Measurements from ENCODE around the gene TMEM212.

GRCh38 chr3:171832989-171833388 is 10.2 kb upstream of the TMEM212 start:
- TF ChIP-seq CTCF (conservative IDR thresholded peaks at IDR 0.05) = no peak
- TF ChIP-seq EZH2 (IDR thresholded peaks at IDR 0.05; ENCODE audit: low read depth) = no peak

Measured in PC-9 (cell line).